Mesendoderm (in vitro differentiated cells): ENCODE data around the gene ZNF19.

ENCODE experiments used
- DNase-seq: peaks from one replicate; pipeline ENCODE4 v3.0.0; 2013
- H2AK5ac ChIP-seq: 2 replicates; pipeline ENCODE4 v1.6.1; 2013; ENCODE audit warnings: low read length, inconsistent platforms
- H2BK120ac ChIP-seq: 2 replicates; pipeline ENCODE4 v1.6.1; 2013; ENCODE audit warnings: low read depth, mild to moderate bottlenecking, low read length, moderate library complexity, mixed read lengths
- H2BK15ac ChIP-seq: replicated peaks from 2 replicates; pipeline ENCODE4 v1.6.1; 2013; ENCODE audit warnings: low read depth, mild to moderate bottlenecking, moderate library complexity
- H2BK5ac ChIP-seq: 2 replicates; pipeline ENCODE4 v1.6.1; 2013; ENCODE audit warnings: low read length, inconsistent platforms
- H3K18ac ChIP-seq: 2 replicates; pipeline ENCODE4 v1.6.1; 2013; ENCODE audit warnings: mild to moderate bottlenecking, low read length, mixed read lengths
- H3K23ac ChIP-seq: one replicate; pipeline ENCODE4 v1.6.1; 2013; ENCODE audit warnings: low read length
- H3K27ac ChIP-seq: 2 replicates; pipeline ENCODE4 v1.5.1; 2013; ENCODE audit warnings: low read depth, mild to moderate bottlenecking, inconsistent platforms, low read length, moderate library complexity
- H3K27me3 ChIP-seq: 2 replicates; pipeline ENCODE4 v1.6.1; 2013; ENCODE audit warnings: low read length, control low read depth, mild to moderate bottlenecking, inconsistent platforms; ENCODE audit not compliant: insufficient read depth, poor library complexity
- H3K36me3 ChIP-seq: 2 replicates; pipeline ENCODE4 v1.6.1; 2013; ENCODE audit warnings: low read length, inconsistent platforms; ENCODE audit not compliant: control insufficient read depth, insufficient read depth
- H3K4ac ChIP-seq: one replicate; pipeline ENCODE4 v1.6.1; 2013; ENCODE audit warnings: low read depth, mild to moderate bottlenecking, low read length, moderate library complexity
- H3K4me1 ChIP-seq: 2 replicates; pipeline ENCODE4 v1.6.1; 2013; ENCODE audit warnings: low read depth, low read length, inconsistent platforms; ENCODE audit not compliant: control insufficient read depth
- H3K4me2 ChIP-seq: 2 replicates; pipeline ENCODE4 v1.6.1; 2013; ENCODE audit warnings: low read length
- H3K4me3 ChIP-seq: 2 replicates; pipeline ENCODE4 v1.5.1; 2013; ENCODE audit warnings: mild to moderate bottlenecking, low read length
- H3K56ac ChIP-seq: one replicate; pipeline ENCODE4 v1.6.1; 2013; ENCODE audit warnings: low read length
- H3K79me1 ChIP-seq: 2 replicates; pipeline ENCODE4 v1.6.1; 2013; ENCODE audit warnings: low read length, inconsistent platforms
- H3K79me2 ChIP-seq: 2 replicates; pipeline ENCODE4 v1.6.1; 2013; ENCODE audit warnings: mild to moderate bottlenecking, low read length; ENCODE audit not compliant: control insufficient read depth, insufficient read depth
- H3K9ac ChIP-seq: 2 replicates; pipeline ENCODE4 v1.6.1; 2013; ENCODE audit warnings: low read length, inconsistent platforms
- H4K5ac ChIP-seq: one replicate; pipeline ENCODE4 v1.6.1; 2013; ENCODE audit warnings: low read length
- H4K8ac ChIP-seq: one replicate; pipeline ENCODE4 v1.6.1; 2013; ENCODE audit warnings: low read depth, mild to moderate bottlenecking, control low read depth, low read length, moderate library complexity
- WGBS: extraction: QIAGEN DNeasy Blood & Tissue Kit; methylation state at CpG from one replicate; pipeline ENCODE4 v1.1.7; 2013; ENCODE audit warnings: low lambda C conversion rate, missing lambda C conversion rate; ENCODE audit not compliant: insufficient coverage; ENCODE audit errors: extremely low coverage; 5-methylcytosine and 5-hydroxymethylcytosine counted together

Gene ZNF19

GRCh38 chr16:71461686-71462648 lies 27.2 kb downstream of the ZNF19 start, which contains the start of gene ZNF23:
TSS of gene ZNF23 (minus strand) at chr16:71462247. CDS start at chr16:71456796, 5,451 bp downstream.
- H2BK15ac ChIP-seq = no peak within 1 kb of the TSS
- no peak within 1 kb of the TSS for H2AK5ac ChIP-seq
- peak; percentile 77 for DNase-seq
- H3K9ac ChIP-seq = peak within 1 kb of the TSS; percentile 99
- no peak within 1 kb of the TSS for H3K18ac ChIP-seq
- H3K27ac ChIP-seq = no peak within 1 kb of the TSS
- no peak within 1 kb of the TSS for H2BK120ac ChIP-seq
- peak within 1 kb of the TSS; percentile 99 for H3K4me3 ChIP-seq
- H3K36me3 ChIP-seq = no peaks in the 10 kb centered on the region
- H3K79me2 ChIP-seq = peaks cover 2% of the 10 kb centered on the region
- no peak within 1 kb of the TSS for H2BK5ac ChIP-seq
- no peak within 1 kb of the TSS for H4K5ac ChIP-seq
- H3K56ac ChIP-seq = peak within 1 kb of the TSS; percentile 99
- no peak within 1 kb of the TSS for H3K23ac ChIP-seq
- H3K27me3 ChIP-seq = no peaks in the 10 kb centered on the region
- peaks cover 6% of the 10 kb centered on the region for H3K79me1 ChIP-seq
- peak within 1 kb of the TSS; percentile 82 for H3K4ac ChIP-seq
- no CpG with 5 or more reads among the region's 52 CpGs for WGBS
- peak within 1 kb of the TSS; percentile 80 for H3K4me2 ChIP-seq
- H3K4me1 ChIP-seq = no peaks in the 10 kb centered on the region
- peak within 1 kb of the TSS; percentile 87 for H4K8ac ChIP-seq

- H2BK5ac ChIP-seq = no peak overlapping the region
- no peak overlapping the region for H3K9ac ChIP-seq
- no peaks in the 10 kb centered on the region for H3K4me1 ChIP-seq
- H3K4ac ChIP-seq = no peak overlapping the region
- no peaks in the 10 kb centered on the region for H3K36me3 ChIP-seq
- H3K79me2 ChIP-seq = peaks cover 2% of the 10 kb centered on the region
- H4K5ac ChIP-seq = no peak overlapping the region
- H3K23ac ChIP-seq = no peak overlapping the region
- WGBS = no CpG with 5 or more reads among the region's 1 CpG
- no peak overlapping the region for H3K18ac ChIP-seq
- H3K79me1 ChIP-seq = peaks cover 6% of the 10 kb centered on the region
- no peak overlapping the region for H4K8ac ChIP-seq
- H3K4me2 ChIP-seq = no peak overlapping the region
- H3K27me3 ChIP-seq = no peaks in the 10 kb centered on the region
- DNase-seq = no peak
- no peak overlapping the region for H2BK15ac ChIP-seq
- H3K27ac ChIP-seq = no peak overlapping the region
- H3K56ac ChIP-seq = no peak overlapping the region
- H2AK5ac ChIP-seq = no peak overlapping the region
- no peak overlapping the region for H2BK120ac ChIP-seq
- no peak overlapping the region for H3K4me3 ChIP-seq
Measured at GRCh38 chr16:71460941-71461340, 28.2 kb downstream of the ZNF19 start.

- Histone ChIP-seq H3K4me3 (no peak overlapping the region), H2BK120ac (no peak overlapping the region), H3K4me2 (no peak overlapping the region), H3K79me2 (peaks cover 2% of the 10 kb centered on the region), H3K27ac (no peak overlapping the region), H3K4me1 (no peaks in the 10 kb centered on the region), H3K56ac (no peak overlapping the region), H4K8ac (no peak overlapping the region), H3K79me1 (peaks cover 6% of the 10 kb centered on the region), H3K27me3 (no peaks in the 10 kb centered on the region), H3K36me3 (no peaks in the 10 kb centered on the region), H3K9ac (no peak overlapping the region), H3K18ac (no peak overlapping the region), H3K23ac (no peak overlapping the region), H2BK15ac (no peak overlapping the region), H4K5ac (no peak overlapping the region), H3K4ac (no peak overlapping the region), H2AK5ac (no peak overlapping the region), H2BK5ac (no peak overlapping the region)
- no peak for DNase-seq
- no CpG with 5 or more reads among the region's 4 CpGs for WGBS
Measured at GRCh38 chr16:71460236-71460635, 28.9 kb downstream of the ZNF19 start.

GRCh38 chr16:71459510-71459909 lies 29.6 kb downstream of the ZNF19 start:
- no peaks in the 10 kb centered on the region for H3K36me3 ChIP-seq
- no peak overlapping the region for H3K4me2 ChIP-seq
- peaks cover 2% of the 10 kb centered on the region for H3K79me2 ChIP-seq
- no peak overlapping the region for H2BK120ac ChIP-seq
- H2BK15ac ChIP-seq = no peak overlapping the region
- no peaks in the 10 kb centered on the region for H3K4me1 ChIP-seq
- H3K18ac ChIP-seq = no peak overlapping the region
- DNase-seq = no peak
- H3K9ac ChIP-seq = no peak overlapping the region
- H2AK5ac ChIP-seq = no peak overlapping the region
- peaks cover 6% of the 10 kb centered on the region for H3K79me1 ChIP-seq
- H3K56ac ChIP-seq = no peak overlapping the region
- no peak overlapping the region for H3K23ac ChIP-seq
- H3K27ac ChIP-seq = no peak overlapping the region
- no peak overlapping the region for H3K4me3 ChIP-seq
- H2BK5ac ChIP-seq = no peak overlapping the region
- H3K4ac ChIP-seq = no peak overlapping the region
- no peak overlapping the region for H4K8ac ChIP-seq
- H4K5ac ChIP-seq = no peak overlapping the region
- H3K27me3 ChIP-seq = no peaks in the 10 kb centered on the region

- Histone ChIP-seq H2BK120ac (no peak overlapping the region), H3K4me1 (no peaks in the 10 kb centered on the region), H3K4me3 (no peak overlapping the region), H3K79me1 (peaks cover 5% of the 10 kb centered on the region), H3K4ac (no peak overlapping the region), H3K9ac (no peak overlapping the region), H2BK5ac (no peak overlapping the region), H4K5ac (no peak overlapping the region), H2BK15ac (no peak overlapping the region), H3K4me2 (no peak overlapping the region), H2AK5ac (no peak overlapping the region), H4K8ac (no peak overlapping the region), H3K27ac (no peak overlapping the region), H3K56ac (no peak overlapping the region), H3K79me2 (peaks cover 2% of the 10 kb centered on the region), H3K36me3 (no peaks in the 10 kb centered on the region), H3K18ac (no peak overlapping the region), H3K23ac (no peak overlapping the region), H3K27me3 (no peaks in the 10 kb centered on the region)
- DNase-seq = no peak
- no CpG with 5 or more reads among the region's 4 CpGs for WGBS
Measured at GRCh38 chr16:71456801-71457200, 32.3 kb downstream of the ZNF19 start.

- Histone ChIP-seq H3K27me3 (no peaks in the 10 kb centered on the region), H2BK5ac (no peak overlapping the region), H3K36me3 (peaks cover 9% of the 10 kb centered on the region), H3K9ac (no peak overlapping the region), H3K56ac (no peak overlapping the region), H4K5ac (no peak overlapping the region), H2BK120ac (no peak overlapping the region), H3K18ac (no peak overlapping the region), H4K8ac (no peak overlapping the region), H2BK15ac (no peak overlapping the region), H2AK5ac (no peak overlapping the region), H3K27ac (no peak overlapping the region), H3K79me1 (no peaks in the 10 kb centered on the region), H3K4ac (no peak overlapping the region), H3K4me1 (no peaks in the 10 kb centered on the region), H3K4me2 (no peak overlapping the region), H3K23ac (no peak overlapping the region), H3K4me3 (no peak overlapping the region), H3K79me2 (no peaks in the 10 kb centered on the region)
- DNase-seq = no peak
Measured at GRCh38 chr16:71453036-71453435, 36.1 kb downstream of the ZNF19 start.
